Activated naive CD4-positive, alpha-beta T cell treated with Interleukin-2 at 50 U/mL for 16 hours (primary cell): ENCODE results near the gene GRK5.

Experiments
- DNase-seq: peaks from one replicate; pipeline ENCODE4 v3.0.0-alpha.2; 2020

GRK5 gene

GRCh38 chr10:119323085-119324016 lies 116.0 kb downstream of the GRK5 start:
- DNase-seq: no peak

- no peak for DNase-seq
Observed at GRCh38 chr10:119325131-119325530, 117.8 kb downstream of the GRK5 start.

- DNase-seq: no peak
Observed at GRCh38 chr10:119326167-119326566, 118.8 kb downstream of the GRK5 start.

GRCh38 chr10:119327096-119327745 lies 119.8 kb downstream of the GRK5 start:
- DNase-seq: no peak

- DNase-seq: no peak
Observed at GRCh38 chr10:119328223-119328622, 120.9 kb downstream of the GRK5 start.

- DNase-seq: no peak
Observed at GRCh38 chr10:119330342-119330741, 123.0 kb downstream of the GRK5 start.

- DNase-seq: no peak
Observed at GRCh38 chr10:119331061-119331460, 123.7 kb downstream of the GRK5 start.

GRCh38 chr10:119333146-119333792 lies 125.9 kb downstream of the GRK5 start:
- DNase-seq: peak; percentile 51

- DNase-seq: no peak
Observed at GRCh38 chr10:119335671-119336353, 128.4 kb downstream of the GRK5 start.

- DNase-seq: no peak
Observed at GRCh38 chr10:119336599-119336998, 129.2 kb downstream of the GRK5 start.

GRCh38 chr10:119337223-119337622 lies 129.9 kb downstream of the GRK5 start:
- DNase-seq: no peak

GRCh38 chr10:119337796-119338432 lies 130.5 kb downstream of the GRK5 start:
- no peak for DNase-seq

- DNase-seq: no peak
Observed at GRCh38 chr10:119339109-119339508, 131.7 kb downstream of the GRK5 start.

GRCh38 chr10:119340893-119341458 lies 133.6 kb downstream of the GRK5 start:
- no peak for DNase-seq

GRCh38 chr10:119341459-119342301 lies 134.3 kb downstream of the GRK5 start:
- peak; percentile 48 for DNase-seq

GRCh38 chr10:119342335-119342734 lies 135.0 kb downstream of the GRK5 start:
- no peak for DNase-seq

- no peak for DNase-seq
Observed at GRCh38 chr10:119343011-119343601, 135.7 kb downstream of the GRK5 start.

GRCh38 chr10:119344381-119344780 lies 137.0 kb downstream of the GRK5 start:
- no peak for DNase-seq

GRCh38 chr10:119346095-119346832 lies 138.9 kb downstream of the GRK5 start:
- no peak for DNase-seq
